AG08396 (cell line): Measurements from ENCODE around the gene UBE2J2.

ENCODE experiments used
- DNase-seq: peaks from one replicate; pipeline ENCODE4 v3.0.0; 2012; ENCODE audit warnings: low spot score, mixed read lengths

Gene UBE2J2

DNA sequence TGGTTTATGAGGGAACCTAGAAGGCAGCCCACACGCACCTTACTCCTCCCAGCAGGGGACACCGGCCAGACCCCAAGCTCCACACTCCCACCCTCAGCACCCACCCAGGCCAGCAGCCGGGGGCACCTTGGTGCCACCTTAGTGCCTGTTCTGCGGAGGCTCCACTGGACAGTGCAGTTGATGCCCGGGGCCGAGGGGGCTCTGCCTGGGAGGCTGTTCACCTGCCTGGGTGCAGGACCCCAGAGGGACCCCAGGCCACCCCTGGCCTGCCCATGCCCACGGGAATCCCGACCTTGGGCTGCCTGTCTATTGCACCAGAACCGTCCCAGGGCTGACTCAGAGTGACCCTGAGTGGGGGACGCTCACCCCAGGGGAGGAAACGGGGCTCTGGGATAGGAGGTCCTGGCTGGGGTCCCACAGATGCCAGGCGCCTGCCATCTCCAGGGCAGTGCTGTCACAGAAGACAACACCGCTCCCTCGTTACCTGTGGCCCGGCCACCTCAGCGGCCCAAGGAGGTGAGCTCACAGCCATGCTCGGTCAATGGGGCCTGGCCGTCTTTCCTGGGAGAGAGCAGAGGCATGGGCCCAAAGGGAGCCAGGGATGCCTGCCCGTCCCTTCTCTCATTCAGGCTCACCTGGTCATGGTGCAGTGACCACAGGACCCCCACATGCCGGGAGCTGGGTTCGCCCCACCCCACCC lies 7.3 kb upstream of the UBE2J2 start:
- no peak for DNase-seq

DNA sequence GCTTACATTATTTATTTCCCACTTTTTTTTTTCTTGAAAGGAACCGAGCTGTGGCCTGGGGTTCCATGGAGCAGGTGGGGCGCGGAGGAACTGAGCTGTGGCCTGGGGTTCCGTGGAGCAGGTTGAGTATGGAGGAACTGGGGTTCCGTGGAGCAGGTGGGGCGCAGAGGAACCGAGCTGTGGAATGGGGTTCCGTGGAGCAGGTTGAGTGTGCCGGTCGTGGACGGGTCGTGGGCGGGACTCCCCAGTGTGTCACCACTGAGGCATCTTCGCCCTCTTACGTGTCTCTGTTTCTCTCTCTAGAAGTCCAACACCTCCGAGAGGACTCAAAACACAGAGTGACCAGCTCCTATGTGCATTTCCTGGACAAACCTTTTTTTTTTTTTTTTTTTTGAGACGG lies 5.4 kb upstream of the UBE2J2 start:
- DNase-seq: no peak

DNA sequence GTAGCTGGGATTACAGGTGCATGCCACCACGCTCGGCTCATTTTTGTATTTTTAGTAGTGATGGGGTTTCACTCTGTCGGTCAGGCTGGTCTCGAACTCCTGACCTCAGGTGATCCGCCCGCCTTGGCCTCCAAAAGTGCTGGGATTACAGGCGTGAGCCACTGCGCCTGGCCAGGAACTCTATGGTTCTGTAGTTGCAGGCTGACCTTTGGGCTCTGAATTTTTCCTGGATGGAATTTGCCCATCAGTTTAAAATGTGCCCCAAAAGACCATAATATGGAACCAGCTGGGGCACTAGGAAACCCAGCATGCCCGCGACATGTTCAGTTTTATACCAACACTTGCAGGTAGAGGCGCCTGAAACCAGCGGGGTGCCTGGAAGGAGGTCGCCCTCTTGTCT lies 5.0 kb upstream of the UBE2J2 start:
- no peak for DNase-seq

DNA sequence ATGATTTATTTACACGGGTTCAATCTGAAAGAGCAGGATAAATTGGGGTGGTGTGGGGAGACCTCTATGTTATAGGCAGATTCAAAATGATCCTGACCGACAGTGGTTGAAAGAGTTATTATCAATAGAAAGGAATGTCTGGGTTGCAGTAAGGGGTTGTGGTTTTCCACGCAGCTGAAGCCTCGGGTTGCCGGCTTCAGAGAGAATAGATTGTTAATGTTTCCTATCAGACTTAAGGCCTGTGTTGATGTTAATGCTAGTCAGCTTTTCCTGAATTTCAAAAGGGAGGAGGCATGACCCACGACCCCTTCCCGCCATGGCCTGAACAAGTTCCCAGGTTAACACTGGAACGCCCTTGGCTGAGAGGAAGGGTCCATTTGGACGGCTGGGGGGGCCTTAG lies 2.2 kb upstream of the UBE2J2 start:
- DNase-seq: no peak

DNA sequence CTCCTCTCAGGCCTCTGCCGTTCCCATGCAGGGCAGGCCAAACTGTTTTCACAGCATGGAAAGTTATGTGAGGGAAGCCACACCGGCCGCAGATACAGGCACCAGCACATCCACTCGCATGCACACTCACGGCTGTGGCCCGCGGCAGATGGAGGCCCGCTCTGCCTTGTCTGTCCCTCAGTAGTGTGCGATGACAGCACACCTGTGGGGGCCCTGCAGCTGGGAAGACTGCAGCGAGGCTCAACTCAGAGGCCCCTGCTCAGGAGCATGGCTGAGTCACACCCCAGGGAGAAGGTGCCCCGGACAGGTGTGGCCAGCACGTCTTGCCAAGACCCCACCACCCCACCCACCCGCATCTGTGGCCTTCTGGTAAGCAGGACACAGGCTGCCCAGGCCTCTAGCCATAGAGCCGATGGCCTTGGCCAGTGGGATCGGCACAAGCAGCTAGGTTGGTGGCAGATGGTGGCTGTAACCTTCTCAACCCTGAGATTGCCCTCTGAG lies 1.3 kb upstream of the UBE2J2 start:
- DNase-seq: no peak

DNA sequence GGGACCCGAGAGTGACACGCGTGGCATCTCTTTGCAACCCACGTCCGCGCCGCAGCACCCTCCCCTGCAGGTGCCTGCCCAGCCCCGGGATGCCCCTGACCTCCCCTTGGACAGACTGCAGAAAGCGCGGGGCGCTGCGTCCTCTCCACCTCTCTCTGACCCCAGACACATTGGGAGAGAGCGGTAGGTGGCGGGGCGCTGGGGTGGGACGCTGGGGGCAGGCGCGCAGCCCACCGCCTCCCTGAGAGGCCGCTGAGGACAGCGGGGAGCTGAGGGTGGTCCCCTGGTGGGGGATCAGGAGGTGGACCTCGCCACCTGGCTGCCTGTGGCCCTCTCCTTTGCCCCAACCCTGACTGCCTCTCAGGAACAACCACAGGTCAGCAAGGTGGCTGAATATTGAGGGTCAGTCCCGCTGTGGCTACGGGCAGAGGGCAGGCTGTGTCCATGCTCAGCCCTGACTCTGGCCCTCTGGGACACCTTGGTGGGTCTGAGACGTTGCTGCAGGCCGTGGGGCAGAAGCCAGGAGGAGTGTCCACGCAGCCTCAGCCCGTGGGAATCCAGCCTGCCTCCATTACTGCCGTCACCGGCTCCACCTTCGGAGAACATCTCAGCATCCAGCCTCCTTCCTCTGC lies 761 bp upstream of the UBE2J2 start:
- no peak for DNase-seq

DNA sequence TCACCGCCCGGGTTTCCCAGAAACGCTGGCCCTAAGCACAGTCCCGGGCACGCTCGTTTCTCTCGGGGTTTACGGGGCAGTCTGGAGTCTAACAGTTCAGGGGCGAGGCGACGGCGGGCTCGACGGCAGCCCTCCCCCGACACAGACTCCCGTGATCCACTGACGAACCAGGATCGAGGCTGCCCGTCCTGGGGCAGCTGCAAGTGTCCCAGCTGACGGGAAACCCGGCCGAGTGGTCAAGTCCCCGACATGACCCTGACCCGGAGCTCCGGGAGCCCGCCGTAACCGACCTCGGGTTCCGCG lies 494 bp downstream of the UBE2J2 start:
- no peak for DNase-seq

DNA sequence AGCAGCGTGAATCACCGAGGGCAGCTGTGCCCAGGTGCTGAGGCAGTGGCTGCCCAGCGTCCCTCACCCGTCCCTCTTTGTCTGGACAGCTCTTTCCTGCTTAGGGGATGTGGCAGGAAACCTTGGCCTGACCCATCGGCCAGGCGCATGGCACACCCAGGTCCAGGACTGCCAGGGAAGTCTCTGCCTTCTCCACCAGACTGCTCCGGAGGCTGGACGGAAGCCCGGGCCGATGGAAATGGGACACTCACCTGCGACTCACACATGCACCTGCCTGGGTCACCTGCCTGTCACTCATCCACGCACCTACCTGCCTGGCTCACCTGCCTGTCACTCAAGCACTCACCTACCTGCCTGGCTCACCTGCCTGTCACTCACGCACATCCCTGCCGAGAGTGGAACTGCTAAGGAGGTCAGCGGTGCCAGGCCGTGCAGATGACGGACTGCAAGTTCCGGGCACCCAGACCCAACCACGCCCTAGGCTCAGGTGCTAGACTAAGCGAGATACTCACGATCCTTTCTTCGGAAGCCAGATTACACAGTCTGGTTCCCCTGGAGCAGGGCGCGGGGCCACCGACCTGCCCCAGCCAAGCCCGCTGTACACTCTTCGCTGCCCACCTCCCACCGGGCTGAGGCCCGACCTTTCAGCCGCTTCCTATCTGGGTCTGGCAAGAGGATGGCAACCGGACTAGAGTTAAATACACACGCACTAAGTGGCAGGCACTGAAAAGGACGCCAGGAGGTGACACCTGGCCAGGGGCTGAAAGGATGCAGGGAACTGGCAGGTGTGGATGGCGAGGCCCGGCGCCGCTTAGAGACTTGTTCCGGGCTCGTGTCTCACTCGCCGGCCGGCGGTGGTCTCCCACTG lies 1.1 kb downstream of the UBE2J2 start:
- no peak for DNase-seq

DNA sequence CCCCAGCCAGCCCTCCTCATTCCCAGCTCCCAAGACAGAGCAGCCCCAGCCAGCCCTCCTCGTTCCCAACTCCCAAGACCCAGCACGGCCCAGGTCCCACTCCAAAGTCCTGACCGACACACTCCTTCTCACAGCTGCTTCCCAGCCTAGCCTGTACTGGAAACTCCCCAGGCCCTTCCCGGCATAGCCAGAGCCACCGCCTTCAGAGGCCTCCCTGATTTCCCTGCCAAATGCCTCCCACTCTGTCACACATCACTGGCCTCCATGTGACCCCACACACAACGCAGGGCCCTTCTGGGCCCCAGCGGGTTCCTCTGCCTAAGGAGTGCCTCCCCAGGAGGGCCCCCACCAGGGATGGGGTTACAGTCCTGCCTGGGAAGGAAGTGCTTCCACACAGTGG lies 2.8 kb downstream of the UBE2J2 start:
- no peak for DNase-seq

DNA sequence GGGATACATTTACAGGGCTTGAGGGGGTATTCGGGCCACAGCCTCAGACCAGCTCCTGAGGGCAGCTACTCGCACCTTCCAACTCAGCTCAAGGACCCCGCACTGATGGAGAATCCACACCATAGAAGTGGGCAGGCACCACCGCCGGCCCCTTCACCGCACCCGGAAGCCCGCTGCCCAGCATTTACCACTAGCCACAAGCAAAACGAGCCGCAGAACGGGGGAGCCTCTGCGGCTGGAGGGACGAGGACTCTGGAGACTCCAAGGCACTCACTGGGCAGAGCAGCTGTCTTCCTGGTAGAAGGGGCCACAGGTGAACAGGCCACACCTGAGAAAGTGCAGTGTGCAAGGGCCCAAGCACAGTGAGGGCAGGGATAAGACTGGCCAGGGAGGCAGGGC lies 5.4 kb downstream of the UBE2J2 start:
- no peak for DNase-seq

DNA sequence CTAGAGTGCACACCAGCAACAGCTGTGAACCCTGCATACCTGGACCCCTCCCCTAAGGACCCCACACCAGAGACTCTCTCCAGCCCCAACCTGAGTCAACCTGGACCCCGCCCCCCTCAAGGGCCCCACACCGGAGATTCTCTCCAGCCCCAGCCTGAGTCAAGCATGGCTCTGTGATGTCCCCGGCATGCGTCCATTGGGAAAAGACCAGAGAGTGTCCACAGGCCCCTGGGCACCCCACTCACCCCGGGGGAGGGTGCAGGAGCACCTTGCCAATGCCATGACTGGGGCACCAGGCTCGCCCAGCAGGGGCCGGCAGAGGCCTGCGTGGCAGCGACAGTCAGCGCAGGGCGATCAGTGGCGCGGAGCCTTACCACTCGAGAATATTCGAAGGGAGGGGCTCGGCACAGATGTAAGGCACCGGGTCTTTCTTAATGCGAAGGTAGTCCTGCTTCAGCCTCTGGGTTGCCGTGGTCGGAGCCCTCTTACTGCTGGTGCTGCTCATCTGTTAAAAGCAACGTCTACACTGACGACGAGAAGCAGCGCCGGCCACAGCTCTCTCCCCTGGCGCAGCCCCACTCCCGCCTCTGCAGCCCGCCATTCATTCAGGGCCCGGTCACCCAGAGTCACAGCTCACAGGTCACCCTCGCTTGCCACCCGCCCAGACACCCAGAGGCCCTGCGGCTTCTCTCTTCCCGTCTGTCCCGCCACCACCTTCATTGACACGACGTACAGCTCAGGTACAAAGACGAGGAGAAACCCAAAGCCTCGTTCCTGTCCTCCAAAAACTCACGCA lies 6.0 kb downstream of the UBE2J2 start:
- no peak for DNase-seq

DNA sequence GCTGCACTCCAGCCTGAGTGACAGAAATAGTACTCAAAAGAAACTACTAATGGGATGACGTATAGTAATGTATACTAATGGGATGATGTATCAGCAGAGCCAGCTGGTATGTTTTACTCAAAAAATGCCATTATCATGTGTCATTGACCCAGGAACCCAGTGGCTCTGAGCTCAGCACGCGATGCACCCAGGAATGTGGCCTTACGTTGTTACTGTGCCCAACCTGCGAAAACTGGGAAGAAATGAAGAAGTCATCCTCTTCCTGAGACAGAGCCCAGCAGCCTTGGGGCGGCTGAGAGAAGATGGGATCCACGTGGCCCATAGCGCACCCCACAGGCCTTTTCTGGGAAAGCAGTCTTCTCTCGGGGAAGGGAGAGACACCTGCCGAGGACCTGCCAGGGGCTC lies 8.8 kb downstream of the UBE2J2 start:
- peak; percentile 94 for DNase-seq

DNA sequence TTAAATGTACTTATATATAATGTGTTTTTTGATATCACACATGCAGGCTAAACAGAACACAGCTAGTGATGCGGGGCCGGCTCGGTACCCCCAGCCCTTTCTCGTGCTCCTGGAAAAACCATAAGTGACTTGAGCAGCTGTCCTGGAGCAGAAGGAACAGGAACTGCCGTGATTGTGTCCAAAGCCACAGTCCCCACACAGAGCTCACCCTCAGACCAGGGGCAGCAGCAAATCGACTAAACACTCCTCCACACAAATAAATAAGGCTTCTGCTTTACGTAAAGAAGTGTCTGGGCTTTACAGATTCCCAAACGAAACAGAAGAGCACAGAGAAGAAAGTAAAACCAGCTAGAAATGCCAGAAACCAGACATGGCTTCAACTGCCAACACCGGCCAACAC lies 9.6 kb downstream of the UBE2J2 start:
- DNase-seq: no peak

DNA sequence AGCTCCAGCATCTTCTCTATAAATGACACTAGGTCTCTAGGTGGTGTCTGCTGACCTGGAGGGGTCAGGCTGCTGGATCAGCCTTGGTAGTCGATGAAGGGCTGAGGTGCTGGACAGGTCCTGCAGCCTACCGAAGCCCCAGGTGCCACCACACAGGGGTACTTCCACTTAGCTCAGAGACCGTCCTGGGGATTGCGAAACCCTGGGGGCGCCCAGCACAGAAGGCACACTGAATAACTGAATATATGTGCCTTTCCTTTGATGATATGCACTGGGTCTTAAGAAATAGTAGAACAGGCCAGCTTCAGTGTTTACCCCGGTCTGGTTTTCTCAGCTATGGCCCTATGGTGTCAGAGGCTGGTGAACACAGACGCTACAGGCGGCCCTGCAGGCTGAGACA lies 10.9 kb downstream of the UBE2J2 start:
- no peak for DNase-seq

DNA sequence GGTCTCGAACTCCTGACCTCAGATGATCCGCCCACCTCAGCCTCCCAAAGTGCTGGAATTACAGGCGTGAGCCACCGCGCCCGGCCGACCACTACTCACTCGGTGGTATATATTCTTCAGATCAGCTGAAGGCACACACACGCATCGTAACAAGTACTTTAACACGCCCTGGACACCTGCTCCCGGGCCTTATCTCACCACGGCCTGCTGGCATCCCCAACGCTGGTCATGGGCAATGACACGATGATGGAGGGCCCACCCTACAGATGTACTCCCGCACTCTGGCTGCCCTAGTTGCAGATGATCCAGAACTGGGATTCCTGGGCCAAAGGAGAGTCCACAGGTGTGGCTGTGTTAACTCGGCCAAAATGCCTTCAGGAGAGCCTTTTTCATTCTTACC lies 11.6 kb downstream of the UBE2J2 start:
- no peak for DNase-seq

DNA sequence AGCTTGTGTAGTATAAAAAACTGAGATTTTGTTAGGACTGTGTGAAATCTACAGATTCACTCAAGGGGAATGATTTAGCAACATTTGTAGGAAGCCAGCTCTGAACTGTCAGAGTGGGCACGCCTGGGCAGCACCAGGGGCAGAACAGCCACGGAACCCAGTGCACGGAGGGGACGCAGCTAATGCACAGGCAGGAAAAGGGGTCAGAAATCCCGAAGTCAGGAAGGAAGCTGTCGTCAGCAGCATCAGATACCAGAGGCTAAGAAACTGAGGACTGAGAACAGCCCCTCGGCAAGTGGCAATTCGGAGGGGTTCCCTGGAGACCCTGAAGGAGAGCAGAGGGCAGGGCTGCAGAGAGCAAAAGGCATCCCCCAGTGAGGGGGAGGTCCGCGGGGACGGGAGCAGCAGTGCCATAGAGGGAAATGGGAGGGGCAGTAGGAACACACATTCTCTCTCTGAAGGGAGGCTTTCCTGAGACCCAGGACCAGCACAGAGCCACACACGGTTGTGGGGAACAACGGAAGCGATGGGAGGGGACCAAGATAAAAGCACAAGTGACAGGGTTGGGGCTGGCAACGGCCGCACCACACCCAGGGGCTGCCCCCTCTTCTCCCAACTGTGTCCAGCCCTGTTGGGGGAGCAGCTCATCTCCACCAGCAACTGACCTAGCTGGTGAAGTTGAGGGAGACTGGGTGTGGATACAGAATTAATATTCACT lies 12.7 kb downstream of the UBE2J2 start:
- DNase-seq: no peak

DNA sequence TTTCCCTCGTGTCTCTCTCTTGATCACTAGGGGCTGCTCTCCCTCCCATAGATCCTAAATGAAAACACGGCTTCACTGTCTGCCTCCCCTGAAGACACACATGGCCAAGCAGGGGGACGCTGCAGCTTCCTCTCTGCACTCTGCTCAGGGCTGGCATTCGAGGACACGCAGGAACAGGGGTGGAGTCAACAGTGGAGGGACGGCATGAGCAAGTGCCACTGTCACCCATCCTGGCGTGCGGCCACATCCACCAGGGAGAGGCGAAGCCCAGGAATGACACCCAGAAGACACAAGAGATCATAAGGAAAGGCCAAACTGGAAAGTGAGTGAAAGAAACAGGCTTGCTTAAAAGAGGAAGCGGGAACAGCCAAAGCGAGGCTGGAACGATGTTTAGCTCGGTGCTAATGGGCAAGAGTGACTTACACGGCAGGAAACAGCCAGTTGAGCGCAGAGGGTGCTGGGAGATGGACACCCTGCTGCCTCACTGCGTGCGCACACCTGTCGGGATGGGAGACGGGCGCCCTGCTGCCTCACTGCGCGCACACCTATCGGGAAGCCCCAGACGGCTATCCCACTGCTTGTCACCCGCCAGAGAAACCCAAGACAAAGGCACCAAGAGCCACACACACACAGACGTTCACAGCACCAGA lies 13.6 kb downstream of the UBE2J2 start:
- DNase-seq: no peak

DNA sequence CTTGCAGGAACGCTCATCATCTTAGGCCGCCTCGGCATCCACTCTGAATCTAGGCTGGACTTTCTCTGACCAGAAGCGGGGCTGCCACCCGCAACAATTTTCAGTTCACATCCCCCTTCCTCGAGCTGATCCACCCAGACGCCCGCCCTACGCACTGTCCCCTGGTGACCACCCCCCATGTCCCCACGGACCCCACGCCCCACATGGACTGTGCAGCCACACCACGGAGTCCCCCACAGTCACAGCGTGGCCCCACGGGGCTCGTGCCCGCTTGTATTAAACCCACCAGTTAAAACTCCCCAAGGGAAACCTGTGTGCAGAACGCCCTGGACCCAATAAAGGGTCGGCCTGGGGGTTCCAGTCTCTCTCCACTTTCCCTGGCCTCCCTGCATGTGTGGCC lies 14.1 kb downstream of the UBE2J2 start:
- DNase-seq: no peak

DNA sequence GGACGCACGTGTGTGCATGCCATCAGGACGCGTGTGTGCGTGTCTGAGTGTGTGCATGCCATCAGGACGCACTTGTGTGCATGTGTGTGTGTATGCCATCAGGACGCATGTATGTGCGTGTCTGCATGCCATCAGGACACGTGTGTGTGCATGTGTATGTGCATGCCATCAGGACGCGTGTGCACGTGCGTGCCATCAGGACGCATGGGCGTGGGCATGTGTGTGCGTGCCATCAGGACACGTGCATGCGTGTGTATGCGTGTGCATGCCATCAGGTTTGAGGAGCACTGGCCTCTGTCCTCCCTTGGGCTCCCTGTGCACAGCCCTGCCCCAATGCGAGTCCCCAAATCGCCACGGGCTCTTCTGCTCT lies 14.6 kb downstream of the UBE2J2 start:
- no peak for DNase-seq

DNA sequence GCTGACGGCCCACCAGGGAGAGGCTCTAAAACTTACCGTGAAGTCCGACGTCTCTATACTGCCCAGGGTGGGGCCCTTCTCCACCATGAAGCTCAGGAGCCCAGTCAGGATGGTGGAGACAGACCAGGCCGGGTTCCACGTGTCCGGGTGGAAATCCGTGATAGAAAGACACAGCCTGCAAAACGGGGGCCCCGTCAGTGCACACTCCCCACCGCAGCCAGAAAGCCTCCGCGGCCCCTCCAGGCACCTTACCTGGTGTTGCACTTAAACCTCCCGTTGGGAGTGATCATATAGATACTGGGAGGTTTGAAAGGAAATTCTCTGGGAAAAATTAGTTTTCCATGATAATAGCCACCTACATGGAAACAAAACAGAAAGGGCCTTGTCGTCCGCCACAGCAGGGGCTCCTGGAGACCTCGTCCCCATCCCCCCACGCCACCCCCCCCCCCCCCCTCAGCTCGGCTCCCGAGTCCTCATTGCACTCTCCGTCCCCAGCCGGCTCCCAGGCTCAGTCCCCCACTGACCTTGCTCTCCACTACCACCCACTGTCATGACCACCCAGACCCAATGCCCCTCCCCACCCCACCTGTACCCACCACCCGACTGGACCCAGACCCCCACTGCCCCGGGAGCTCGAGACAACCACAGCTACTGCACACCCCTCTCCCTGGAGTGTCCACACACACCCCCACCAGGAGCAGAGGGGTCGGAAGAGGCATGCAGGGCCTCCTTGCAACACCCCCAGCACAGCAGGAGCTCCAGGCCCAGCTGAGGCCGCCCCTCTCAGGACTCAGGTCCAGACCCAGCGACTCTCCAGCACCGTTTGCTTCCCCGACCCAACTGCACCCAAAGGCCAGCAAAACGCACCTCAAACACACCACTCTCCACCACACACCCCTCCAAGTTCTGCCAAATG lies 16.4 kb downstream of the UBE2J2 start:
- DNase-seq: no peak
